ENCODE results near the gene SBF1. TPM values are rescaled to one million over a fixed set of nuclear protein-coding genes. Genes with fewer than 3 reads are reported as not detected.

The SBF1 gene
- total and polyA plus RNA-seq, 2 of the 13 experiments (the other 11 are each of a cell fraction or from before 2014, with no cell fraction given) = 31.7 to 40.9 TPM

DNA sequence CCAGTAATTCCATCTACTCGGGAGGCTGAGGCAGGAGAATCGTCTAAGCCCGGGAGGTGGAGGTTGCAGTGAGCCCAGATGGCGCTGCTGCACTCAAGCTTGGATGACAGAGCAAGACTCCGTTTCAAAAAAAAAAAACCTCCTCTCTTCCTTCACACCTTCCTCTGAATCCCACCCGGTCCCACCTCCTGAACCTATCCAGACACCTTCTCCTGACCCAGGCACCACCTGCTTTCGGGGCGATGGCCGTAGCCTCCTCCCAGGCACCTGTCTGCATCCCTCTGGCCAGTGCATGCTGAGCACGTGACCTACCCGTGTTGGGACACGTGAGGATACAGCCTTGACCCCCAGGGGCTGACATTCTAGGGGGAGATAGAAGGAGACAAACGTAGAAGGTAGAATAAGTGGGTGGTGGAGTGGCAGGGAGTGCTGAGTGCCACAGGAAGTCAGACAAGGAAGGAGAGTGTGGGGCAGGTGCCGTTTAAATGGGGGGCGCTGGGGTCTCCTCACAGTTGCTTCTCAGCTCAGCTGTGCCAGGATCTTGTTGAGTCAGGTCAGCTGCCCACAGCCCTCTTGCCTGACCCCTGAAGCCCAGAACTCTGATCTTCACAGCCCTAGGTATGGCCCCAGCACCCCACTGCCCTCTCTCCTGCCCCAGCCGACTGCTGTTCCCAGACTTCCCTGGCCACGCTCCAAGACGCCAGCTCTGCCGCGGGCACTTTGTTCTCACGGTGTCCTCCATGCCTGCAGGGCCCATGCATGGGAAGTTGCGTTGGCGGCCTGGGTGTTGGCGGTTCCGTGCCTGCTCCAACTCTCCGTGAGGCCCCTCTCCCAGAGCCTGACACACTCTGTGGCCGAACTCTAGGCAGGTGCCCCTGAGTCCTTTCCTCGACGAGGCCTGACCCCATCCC lies 10.6 kb upstream of the SBF1 start (continued):
- TF ChIP-seq HNRNPUL1 (IDR thresholded peaks at IDR 0.05; ENCODE audit: low read depth, low read length) (no peak), SALL1 (CRISPR knock-in tag; IDR thresholded peaks at IDR 0.05) (peak; percentile 61; the same call in 1 of the 2 replicates), ZBTB8A (CRISPR knock-in tag; IDR thresholded peaks at IDR 0.05; ENCODE audit: borderline replicate concordance, low read depth) (no peak), TARDBP (CRISPR knock-in tag; IDR thresholded peaks at IDR 0.05) (peak; percentile 84), MEIS2 (CRISPR knock-in tag; IDR thresholded peaks at IDR 0.05) (peak; percentile 48; the same call in 1 of the 2 replicates), MTF2 (CRISPR knock-in tag; IDR thresholded peaks at IDR 0.05; ENCODE audit: borderline replicate concordance) (no peak), SMYD3 (CRISPR knock-in tag; IDR thresholded peaks at IDR 0.05) (peak; percentile 88), EP300 (IDR thresholded peaks at IDR 0.05; ENCODE audit: low read depth in 2 of 2, low read length in 2 of 2) (0 out of 4 replicates have a peak, but pooled peaks of 1 of the 2 experiments have one; percentile 27), EP300 (CRISPR knock-in tag; IDR thresholded peaks at IDR 0.05; ENCODE audit: borderline replicate concordance) (peak; percentile 78; the same call in 1 of the 2 replicates), ZNF670 (CRISPR knock-in tag; IDR thresholded peaks at IDR 0.05; ENCODE audit: borderline replicate concordance) (0 out of 2 replicates have a peak, but pooled peaks have one; percentile 27), ZNF678 (CRISPR knock-in tag; IDR thresholded peaks at IDR 0.05) (0 out of 2 replicates have a peak, but pooled peaks have one; percentile 37), IRX3 (CRISPR knock-in tag; IDR thresholded peaks at IDR 0.05; ENCODE audit: borderline replicate concordance, low read depth) (0 out of 2 replicates have a peak, but pooled peaks have one; percentile 41), ZNF564 (CRISPR knock-in tag; IDR thresholded peaks at IDR 0.05) (0 out of 2 replicates have a peak, but pooled peaks have one; percentile 41)
- TF ChIP-seq, protein P1, sequence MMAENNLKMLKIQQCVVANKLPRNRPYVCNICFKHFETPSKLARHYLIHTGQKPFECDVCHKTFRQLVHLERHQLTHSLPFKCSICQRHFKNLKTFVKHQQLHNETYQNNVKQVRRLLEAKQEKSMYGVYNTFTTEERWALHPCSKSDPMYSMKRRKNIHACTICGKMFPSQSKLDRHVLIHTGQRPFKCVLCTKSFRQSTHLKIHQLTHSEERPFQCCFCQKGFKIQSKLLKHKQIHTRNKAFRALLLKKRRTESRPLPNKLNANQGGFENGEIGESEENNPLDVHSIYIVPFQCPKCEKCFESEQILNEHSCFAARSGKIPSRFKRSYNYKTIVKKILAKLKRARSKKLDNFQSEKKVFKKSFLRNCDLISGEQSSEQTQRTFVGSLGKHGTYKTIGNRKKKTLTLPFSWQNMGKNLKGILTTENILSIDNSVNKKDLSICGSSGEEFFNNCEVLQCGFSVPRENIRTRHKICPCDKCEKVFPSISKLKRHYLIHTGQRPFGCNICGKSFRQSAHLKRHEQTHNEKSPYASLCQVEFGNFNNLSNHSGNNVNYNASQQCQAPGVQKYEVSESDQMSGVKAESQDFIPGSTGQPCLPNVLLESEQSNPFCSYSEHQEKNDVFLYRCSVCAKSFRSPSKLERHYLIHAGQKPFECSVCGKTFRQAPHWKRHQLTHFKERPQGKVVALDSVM (CRISPR knock-in tag; IDR thresholded peaks at IDR 0.05) = peak; percentile 98
- TF ChIP-seq, protein P2, sequence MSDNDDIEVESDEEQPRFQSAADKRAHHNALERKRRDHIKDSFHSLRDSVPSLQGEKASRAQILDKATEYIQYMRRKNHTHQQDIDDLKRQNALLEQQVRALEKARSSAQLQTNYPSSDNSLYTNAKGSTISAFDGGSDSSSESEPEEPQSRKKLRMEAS (IDR thresholded peaks at IDR 0.05) = peak; percentile 91
- TF ChIP-seq, protein P3, sequence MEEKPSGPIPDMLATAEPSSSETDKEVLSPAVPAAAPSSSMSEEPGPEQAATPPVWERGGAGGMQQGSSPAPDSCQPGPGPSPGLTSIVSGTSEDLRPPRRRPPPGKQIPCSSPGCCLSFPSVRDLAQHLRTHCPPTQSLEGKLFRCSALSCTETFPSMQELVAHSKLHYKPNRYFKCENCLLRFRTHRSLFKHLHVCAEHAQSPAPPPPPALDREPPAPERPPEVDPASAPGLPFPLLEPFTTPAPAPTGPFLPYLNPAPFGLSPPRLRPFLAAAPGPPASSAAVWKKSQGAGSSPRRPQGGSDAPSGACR (CRISPR knock-in tag; IDR thresholded peaks at IDR 0.05) = peak; percentile 60; the same call in 1 of the 2 replicates
- TF ChIP-seq, protein P4, sequence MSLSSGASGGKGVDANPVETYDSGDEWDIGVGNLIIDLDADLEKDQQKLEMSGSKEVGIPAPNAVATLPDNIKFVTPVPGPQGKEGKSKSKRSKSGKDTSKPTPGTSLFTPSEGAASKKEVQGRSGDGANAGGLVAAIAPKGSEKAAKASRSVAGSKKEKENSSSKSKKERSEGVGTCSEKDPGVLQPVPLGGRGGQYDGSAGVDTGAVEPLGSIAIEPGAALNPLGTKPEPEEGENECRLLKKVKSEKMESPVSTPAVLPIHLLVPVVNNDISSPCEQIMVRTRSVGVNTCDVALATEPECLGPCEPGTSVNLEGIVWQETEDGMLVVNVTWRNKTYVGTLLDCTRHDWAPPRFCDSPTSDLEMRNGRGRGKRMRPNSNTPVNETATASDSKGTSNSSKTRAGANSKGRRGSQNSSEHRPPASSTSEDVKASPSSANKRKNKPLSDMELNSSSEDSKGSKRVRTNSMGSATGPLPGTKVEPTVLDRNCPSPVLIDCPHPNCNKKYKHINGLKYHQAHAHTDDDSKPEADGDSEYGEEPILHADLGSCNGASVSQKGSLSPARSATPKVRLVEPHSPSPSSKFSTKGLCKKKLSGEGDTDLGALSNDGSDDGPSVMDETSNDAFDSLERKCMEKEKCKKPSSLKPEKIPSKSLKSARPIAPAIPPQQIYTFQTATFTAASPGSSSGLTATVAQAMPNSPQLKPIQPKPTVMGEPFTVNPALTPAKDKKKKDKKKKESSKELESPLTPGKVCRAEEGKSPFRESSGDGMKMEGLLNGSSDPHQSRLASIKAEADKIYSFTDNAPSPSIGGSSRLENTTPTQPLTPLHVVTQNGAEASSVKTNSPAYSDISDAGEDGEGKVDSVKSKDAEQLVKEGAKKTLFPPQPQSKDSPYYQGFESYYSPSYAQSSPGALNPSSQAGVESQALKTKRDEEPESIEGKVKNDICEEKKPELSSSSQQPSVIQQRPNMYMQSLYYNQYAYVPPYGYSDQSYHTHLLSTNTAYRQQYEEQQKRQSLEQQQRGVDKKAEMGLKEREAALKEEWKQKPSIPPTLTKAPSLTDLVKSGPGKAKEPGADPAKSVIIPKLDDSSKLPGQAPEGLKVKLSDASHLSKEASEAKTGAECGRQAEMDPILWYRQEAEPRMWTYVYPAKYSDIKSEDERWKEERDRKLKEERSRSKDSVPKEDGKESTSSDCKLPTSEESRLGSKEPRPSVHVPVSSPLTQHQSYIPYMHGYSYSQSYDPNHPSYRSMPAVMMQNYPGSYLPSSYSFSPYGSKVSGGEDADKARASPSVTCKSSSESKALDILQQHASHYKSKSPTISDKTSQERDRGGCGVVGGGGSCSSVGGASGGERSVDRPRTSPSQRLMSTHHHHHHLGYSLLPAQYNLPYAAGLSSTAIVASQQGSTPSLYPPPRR (CRISPR knock-in tag; IDR thresholded peaks at IDR 0.05; ENCODE audit: borderline replicate concordance) = peak; percentile 32; the same call in 1 of the 2 replicates
- TF ChIP-seq, protein P5, sequence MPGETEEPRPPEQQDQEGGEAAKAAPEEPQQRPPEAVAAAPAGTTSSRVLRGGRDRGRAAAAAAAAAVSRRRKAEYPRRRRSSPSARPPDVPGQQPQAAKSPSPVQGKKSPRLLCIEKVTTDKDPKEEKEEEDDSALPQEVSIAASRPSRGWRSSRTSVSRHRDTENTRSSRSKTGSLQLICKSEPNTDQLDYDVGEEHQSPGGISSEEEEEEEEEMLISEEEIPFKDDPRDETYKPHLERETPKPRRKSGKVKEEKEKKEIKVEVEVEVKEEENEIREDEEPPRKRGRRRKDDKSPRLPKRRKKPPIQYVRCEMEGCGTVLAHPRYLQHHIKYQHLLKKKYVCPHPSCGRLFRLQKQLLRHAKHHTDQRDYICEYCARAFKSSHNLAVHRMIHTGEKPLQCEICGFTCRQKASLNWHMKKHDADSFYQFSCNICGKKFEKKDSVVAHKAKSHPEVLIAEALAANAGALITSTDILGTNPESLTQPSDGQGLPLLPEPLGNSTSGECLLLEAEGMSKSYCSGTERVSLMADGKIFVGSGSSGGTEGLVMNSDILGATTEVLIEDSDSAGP (CRISPR knock-in tag; IDR thresholded peaks at IDR 0.05; ENCODE audit: borderline replicate concordance) = peak; percentile 70

Data from HepG2 (cell line).